Dermis blood vessel endothelial cell (primary cell): Measurements from ENCODE around the gene RABL2B. TPM values are rescaled to one million over a fixed set of nuclear protein-coding genes. Genes with fewer than 3 reads are reported as not detected.

Experiments used
- DNase-seq: peaks from one replicate; pipeline ENCODE4 v3.0.0; 2010
- total RNA-seq: library from RNA; depleted of rRNA; stranded (reverse); fragments of >200 nt; gene quantifications from 2 replicates; pipeline ENCODE4 v1.2.3, GENCODE V29; 2014

RABL2B gene
- total RNA-seq, 1 donor from 2014 or later, result 4.1 TPM

- DNase-seq, result no peak
Measured at GRCh38 chr22:50737728-50738648, 45.4 kb downstream of the RABL2B start, which contains the start of gene ACR. Gene ACR (plus strand): TSS chr22:50738204. CDS start chr22:50738236, 32 bp downstream.

GRCh38 chr22:50735739-50736030, 47.8 kb downstream of the RABL2B start:
- no peak for DNase-seq

- no peak for DNase-seq
Measured at GRCh38 chr22:50734986-50735738, 48.3 kb downstream of the RABL2B start.

- DNase-seq, result no peak
Measured at GRCh38 chr22:50734343-50734771, 49.1 kb downstream of the RABL2B start.

- no peak for DNase-seq
Measured at GRCh38 chr22:50733521-50734342, 49.7 kb downstream of the RABL2B start.

GRCh38 chr22:50732681-50733080, 50.8 kb downstream of the RABL2B start:
- DNase-seq, result no peak

- peak; percentile 56 for DNase-seq
Measured at GRCh38 chr22:50731811-50732624, 51.4 kb downstream of the RABL2B start.

- no peak for DNase-seq
Measured at GRCh38 chr22:50730941-50731661, 52.3 kb downstream of the RABL2B start.

GRCh38 chr22:50730013-50730891, 53.2 kb downstream of the RABL2B start:
- no peak for DNase-seq

GRCh38 chr22:50729391-50730012, 53.9 kb downstream of the RABL2B start:
- DNase-seq, result no peak

GRCh38 chr22:50728523-50728931, 54.9 kb downstream of the RABL2B start:
- DNase-seq, result no peak

GRCh38 chr22:50727678-50728522, 55.5 kb downstream of the RABL2B start:
- DNase-seq, result no peak

GRCh38 chr22:50726643-50727340, 56.6 kb downstream of the RABL2B start:
- no peak for DNase-seq

- DNase-seq, result no peak
Measured at GRCh38 chr22:50725597-50725996, 57.8 kb downstream of the RABL2B start.

- no peak for DNase-seq
Measured at GRCh38 chr22:50724616-50725015, 58.8 kb downstream of the RABL2B start.

- no peak for DNase-seq
Measured at GRCh38 chr22:50723991-50724390, 59.4 kb downstream of the RABL2B start.

GRCh38 chr22:50722716-50723428, 60.6 kb downstream of the RABL2B start:
- DNase-seq, result no peak
